ENCODE measurements around the gene GLYR1.

GLYR1 gene

GRCh38 chr16:4826980-4827379 lies 20.1 kb downstream of the GLYR1 start:
- H3K27ac ChIP-seq = no peak overlapping the region
- no peaks in the 10 kb centered on the region for H3K4me1 ChIP-seq
- peaks cover 77 to 100% (median 95%) of the 10 kb centered on the region in 3 donors for H3K36me3 ChIP-seq
- no peaks in the 10 kb centered on the region for H3K27me3 ChIP-seq
- H3K9me3 ChIP-seq = no peaks in the 10 kb centered on the region
- intact Hi-C loops (cut with DNase I; ENCODE audit: low total_unique reads) = no loop called here
- TF ChIP-seq CTCF (IDR thresholded peaks at IDR 0.05) = no peak
- no peak for DNase-seq
- no peak overlapping the region for H3K4me3 ChIP-seq

GRCh38 chr16:4826526-4826925 lies 20.6 kb downstream of the GLYR1 start:
- no peaks in the 10 kb centered on the region for H3K27me3 ChIP-seq
- H3K4me3 ChIP-seq = no peak overlapping the region
- no peak for TF ChIP-seq CTCF (IDR thresholded peaks at IDR 0.05)
- no peak for DNase-seq
- H3K27ac ChIP-seq = no peak overlapping the region
- H3K36me3 ChIP-seq = peaks cover 77 to 100% (median 95%) of the 10 kb centered on the region in 3 donors
- intact Hi-C loops (cut with DNase I; ENCODE audit: low total_unique reads) = no loop called here
- no peaks in the 10 kb centered on the region for H3K4me1 ChIP-seq
- H3K9me3 ChIP-seq = no peaks in the 10 kb centered on the region

GRCh38 chr16:4825196-4825595 lies 21.9 kb downstream of the GLYR1 start:
- Histone ChIP-seq H3K27me3 (no peaks in the 10 kb centered on the region), H3K4me3 (no peak overlapping the region), H3K27ac (no peak overlapping the region), H3K9me3 (no peaks in the 10 kb centered on the region), H3K4me1 (no peaks in the 10 kb centered on the region), H3K36me3 (peaks cover 76 to 100% (median 95%) of the 10 kb centered on the region in 3 donors)
- TF ChIP-seq CTCF (IDR thresholded peaks at IDR 0.05) = no peak
- no peak for DNase-seq
- intact Hi-C loops (cut with DNase I; ENCODE audit: low total_unique reads) = no loop called here

DNA sequence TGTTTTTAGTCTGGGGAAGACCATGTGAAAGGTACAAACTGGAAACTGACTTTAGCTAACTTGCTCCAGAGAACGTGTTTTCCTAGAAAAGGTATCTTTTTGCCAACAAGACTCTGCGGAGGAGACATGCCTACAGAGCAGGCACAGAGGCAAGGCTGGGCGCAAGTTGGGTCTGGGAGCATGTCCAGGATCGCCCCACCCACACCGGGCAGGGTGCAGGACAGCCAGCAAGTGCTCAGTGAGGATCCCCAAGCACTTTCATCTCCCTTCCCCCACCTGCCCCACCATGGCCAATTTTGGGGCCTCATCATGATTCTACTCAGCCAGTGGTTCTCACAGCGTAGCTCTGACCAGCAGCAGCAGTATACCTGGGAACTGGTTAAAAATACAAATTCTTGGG lies 26.4 kb downstream of the GLYR1 start:
- H3K27ac ChIP-seq = no peak overlapping the region
- peaks cover 71 to 100% (median 92%) of the 10 kb centered on the region in 3 donors for H3K36me3 ChIP-seq
- TF ChIP-seq CTCF (IDR thresholded peaks at IDR 0.05) = no peak
- H3K27me3 ChIP-seq = no peaks in the 10 kb centered on the region
- H3K4me1 ChIP-seq = no peaks in the 10 kb centered on the region
- no peak overlapping the region for H3K4me3 ChIP-seq
- no peak for DNase-seq
- intact Hi-C loops (cut with DNase I; ENCODE audit: low total_unique reads) = no loop called here
- no peaks in the 10 kb centered on the region for H3K9me3 ChIP-seq

- H3K36me3 ChIP-seq = peaks cover 60 to 100% (median 93%) of the 10 kb centered on the region in 3 donors
- no peak overlapping the region for H3K4me3 ChIP-seq
- no peaks in the 10 kb centered on the region for H3K27me3 ChIP-seq
- H3K4me1 ChIP-seq = no peaks in the 10 kb centered on the region
- intact Hi-C loops (cut with DNase I; ENCODE audit: low total_unique reads) = no loop called here
- no peaks in the 10 kb centered on the region for H3K9me3 ChIP-seq
- TF ChIP-seq CTCF (IDR thresholded peaks at IDR 0.05) = no peak
- H3K27ac ChIP-seq = no peak overlapping the region
- no peak for DNase-seq
Measured at GRCh38 chr16:4814542-4815173, 32.4 kb downstream of the GLYR1 start.

DNA sequence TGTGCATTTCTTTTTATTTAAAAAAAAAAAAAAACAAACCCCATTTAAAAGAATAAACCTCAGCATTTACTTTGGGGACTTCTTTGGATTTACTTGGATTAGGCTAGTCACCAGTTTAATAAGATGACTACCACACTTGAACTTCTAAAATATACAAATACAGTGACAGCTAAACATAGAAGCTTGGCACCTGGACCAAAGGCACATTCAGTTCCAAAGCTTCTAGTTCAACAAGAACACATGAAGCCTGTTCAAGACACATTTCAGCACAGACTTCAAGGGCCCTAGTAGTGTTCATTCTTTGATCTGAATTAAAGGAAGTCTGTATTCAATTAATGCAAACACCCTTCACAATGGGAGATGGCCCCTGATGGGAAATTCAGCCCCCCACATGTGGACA lies 33.0 kb downstream of the GLYR1 start:
- TF ChIP-seq CTCF (IDR thresholded peaks at IDR 0.05) = no peak
- Histone ChIP-seq H3K4me1 (no peaks in the 10 kb centered on the region), H3K4me3 (no peak overlapping the region), H3K36me3 (peaks cover 63 to 100% (median 93%) of the 10 kb centered on the region in 3 donors), H3K27ac (no peak overlapping the region), H3K9me3 (no peaks in the 10 kb centered on the region), H3K27me3 (no peaks in the 10 kb centered on the region)
- no peak for DNase-seq
- intact Hi-C loops (cut with DNase I; ENCODE audit: low total_unique reads) = no loop called here
